ENCODE results near the gene ARPC5L. TPM values are rescaled to one million over a fixed set of nuclear protein-coding genes. Genes with fewer than 3 reads are reported as not detected.

Gene ARPC5L
- total RNA-seq, 2 donors from 2014 or later, result 27.8 to 41.1 TPM

DNA sequence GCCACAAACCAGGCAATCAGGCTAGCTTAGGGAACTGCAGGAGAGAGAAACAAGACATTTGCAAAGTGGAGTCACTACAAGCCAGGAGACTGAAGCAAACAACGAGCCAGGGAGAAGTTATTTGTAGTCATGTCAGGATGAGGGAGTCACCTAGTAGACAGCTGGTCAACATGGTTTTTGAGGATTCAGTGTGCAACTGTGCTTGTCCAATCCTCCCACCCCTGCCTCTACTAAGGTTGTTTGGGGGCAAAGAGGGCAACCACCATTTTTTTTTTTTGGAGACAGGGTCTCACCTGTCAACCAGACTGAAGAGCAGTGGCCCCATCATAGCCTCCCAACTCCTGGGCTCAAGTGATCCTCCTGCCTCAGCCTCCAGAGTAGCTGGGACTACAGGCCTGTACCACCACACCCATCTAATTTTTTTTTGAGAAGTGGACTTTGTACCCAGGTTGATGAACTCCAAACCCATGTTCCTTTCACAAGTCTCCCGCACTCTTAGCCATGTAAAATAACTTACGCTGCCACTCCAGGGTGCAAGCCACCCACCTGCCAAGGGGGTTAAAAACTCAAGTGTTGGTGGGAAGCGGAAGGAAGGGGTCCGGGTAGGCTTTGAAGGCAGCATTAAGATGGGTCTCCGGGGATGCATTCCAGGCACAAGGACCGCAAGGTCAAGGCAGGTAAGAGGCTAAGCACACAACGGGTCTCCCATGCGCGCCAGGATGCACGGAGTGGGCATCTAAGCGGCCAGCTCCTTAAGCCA, 1.2 kb upstream of the ARPC5L start:
- Histone ChIP-seq H3K9me3 (no peaks in the 10 kb centered on the region), H3K36me3 (peaks cover 8 to 20% of the 10 kb centered on the region in 2 donors), H3K27me3 (replicated peaks; ENCODE audit: insufficient read depth) (no peaks in the 10 kb centered on the region), H3K4me1 (replicated peaks) (peaks cover 9% of the 10 kb centered on the region), H3K27ac (peak overlapping the region; percentile 67 to 84), H3K4me3 (peak overlapping the region; percentile 71 to 81)
- 9% methylated on average over 12 of the region's 12 CpGs for WGBS
- no peak for DNase-seq (ENCODE audit: low spot score)
- TF ChIP-seq, protein P1, sequence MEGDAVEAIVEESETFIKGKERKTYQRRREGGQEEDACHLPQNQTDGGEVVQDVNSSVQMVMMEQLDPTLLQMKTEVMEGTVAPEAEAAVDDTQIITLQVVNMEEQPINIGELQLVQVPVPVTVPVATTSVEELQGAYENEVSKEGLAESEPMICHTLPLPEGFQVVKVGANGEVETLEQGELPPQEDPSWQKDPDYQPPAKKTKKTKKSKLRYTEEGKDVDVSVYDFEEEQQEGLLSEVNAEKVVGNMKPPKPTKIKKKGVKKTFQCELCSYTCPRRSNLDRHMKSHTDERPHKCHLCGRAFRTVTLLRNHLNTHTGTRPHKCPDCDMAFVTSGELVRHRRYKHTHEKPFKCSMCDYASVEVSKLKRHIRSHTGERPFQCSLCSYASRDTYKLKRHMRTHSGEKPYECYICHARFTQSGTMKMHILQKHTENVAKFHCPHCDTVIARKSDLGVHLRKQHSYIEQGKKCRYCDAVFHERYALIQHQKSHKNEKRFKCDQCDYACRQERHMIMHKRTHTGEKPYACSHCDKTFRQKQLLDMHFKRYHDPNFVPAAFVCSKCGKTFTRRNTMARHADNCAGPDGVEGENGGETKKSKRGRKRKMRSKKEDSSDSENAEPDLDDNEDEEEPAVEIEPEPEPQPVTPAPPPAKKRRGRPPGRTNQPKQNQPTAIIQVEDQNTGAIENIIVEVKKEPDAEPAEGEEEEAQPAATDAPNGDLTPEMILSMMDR (IDR thresholded peaks at IDR 0.05), result no peak
- TF ChIP-seq POLR2AphosphoS5 (IDR thresholded peaks at IDR 0.05), result no peak
- no peak for TF ChIP-seq POLR2A (IDR thresholded peaks at IDR 0.05)
- intact Hi-C loops (cut with DNase I), result loop anchor here (5.0 to 10.0 kb wide), 2 partner anchors 84 to 282 kb away; partner anchors contain the start of genes GOLGA1 and SCAI

DNA sequence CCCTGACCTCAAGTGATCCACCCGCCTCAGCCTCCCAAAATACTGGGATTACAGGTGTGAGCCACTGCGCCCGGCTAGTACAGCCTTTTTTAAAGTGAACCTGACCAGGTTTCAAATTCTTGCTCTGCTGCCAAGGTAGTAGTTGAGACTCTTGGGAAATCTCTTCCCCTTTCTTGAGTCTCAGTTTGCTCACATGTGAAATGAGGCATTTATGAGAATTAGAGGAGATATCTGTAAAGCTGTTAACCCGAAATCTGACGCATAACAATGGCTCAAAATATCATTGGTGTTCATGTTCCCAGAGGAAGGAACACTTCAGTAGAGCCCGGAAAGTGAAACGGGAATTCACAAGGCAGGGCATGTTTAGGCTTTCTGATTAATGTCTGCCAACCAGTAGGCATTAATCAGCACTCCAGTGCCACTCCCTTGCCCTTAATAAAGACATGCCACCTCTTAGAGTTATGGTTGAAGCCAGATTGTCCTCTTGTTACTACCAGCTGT, 1.5 kb downstream of the ARPC5L start:
- peak; percentile 49 for DNase-seq (ENCODE audit: low spot score)
- Histone ChIP-seq H3K27me3 (replicated peaks; ENCODE audit: insufficient read depth) (no peaks in the 10 kb centered on the region), H3K36me3 (peaks cover 0 to 9% of the 10 kb centered on the region in 2 donors), H3K9me3 (no peaks in the 10 kb centered on the region), H3K27ac (peak overlapping the region; percentile 67 to 84), H3K4me1 (replicated peaks) (peaks cover 9% of the 10 kb centered on the region), H3K4me3 (no peak overlapping the region)
- intact Hi-C loops (cut with DNase I), result loop anchor here (5.0 to 10.0 kb wide), 2 partner anchors 81 to 279 kb away; partner anchors contain the start of genes GOLGA1 and SCAI
- WGBS, result 35% methylated on average over 7 of the region's 7 CpGs
- TF ChIP-seq POLR2A (IDR thresholded peaks at IDR 0.05), result peak; percentile 17
- peak; percentile 72 for TF ChIP-seq POLR2AphosphoS5 (IDR thresholded peaks at IDR 0.05)
- TF ChIP-seq, protein P1 (IDR thresholded peaks at IDR 0.05), result no peak

DNA sequence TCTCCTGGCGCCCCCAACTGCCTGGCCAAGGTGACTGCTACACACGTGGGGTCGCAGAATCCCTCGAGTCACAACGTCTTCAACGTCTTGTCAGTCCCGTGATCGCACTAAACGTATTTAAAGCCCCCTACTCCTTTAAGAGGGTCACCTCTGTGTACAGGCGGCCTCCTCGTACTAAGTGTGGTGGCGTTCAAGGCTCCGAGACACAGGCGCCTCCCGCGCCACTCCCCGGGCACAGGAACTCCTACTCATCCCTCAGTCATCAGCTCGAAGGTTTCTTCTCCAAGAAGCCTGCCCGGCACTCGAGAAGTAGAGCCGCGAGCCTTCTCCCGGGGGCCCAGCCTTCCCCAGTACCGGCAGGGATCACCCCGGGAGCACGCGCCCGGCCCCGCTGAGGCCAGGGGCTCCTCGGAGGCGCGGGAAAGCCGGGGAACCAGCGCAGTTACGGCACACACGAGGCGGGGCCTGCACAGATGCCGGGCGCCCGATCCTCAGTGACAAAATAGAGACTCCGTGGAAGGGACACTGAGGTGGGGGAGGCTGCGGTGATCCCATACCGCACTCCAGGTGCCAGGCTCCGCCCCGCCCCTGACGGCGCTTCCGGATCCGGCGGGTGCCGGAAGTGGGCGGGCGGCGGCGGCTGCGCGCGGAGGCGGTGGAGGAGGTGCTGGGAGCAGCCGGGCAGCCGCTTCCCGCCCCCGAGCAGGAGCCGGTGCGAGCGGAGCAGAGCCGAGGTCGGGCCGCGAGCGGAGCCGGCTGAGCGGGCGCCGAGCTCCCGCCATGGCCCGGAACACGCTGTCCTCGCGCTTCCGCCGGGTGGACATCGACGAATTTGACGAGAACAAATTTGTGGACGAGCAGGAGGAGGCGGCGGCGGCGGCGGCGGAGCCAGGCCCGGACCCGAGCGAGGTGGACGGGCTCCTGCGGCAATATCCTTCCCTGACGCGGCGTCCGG, 6.9 kb downstream of the ARPC5L start:
- intact Hi-C loops (cut with DNase I), result loop anchor here (10.0 kb wide), 1 partner anchor 76 kb away; the partner anchor contains the start of gene GOLGA1
- Histone ChIP-seq H3K9me3 (no peaks in the 10 kb centered on the region), H3K36me3 (no peaks in the 10 kb centered on the region), H3K27me3 (replicated peaks; ENCODE audit: insufficient read depth) (no peaks in the 10 kb centered on the region), H3K4me1 (replicated peaks) (peaks cover 11% of the 10 kb centered on the region), H3K4me3 (peak overlapping the region; percentile 96 to 98), H3K27ac (peak overlapping the region; percentile 87)
- TF ChIP-seq POLR2AphosphoS5 (IDR thresholded peaks at IDR 0.05) (peak; percentile 93), POLR2A (IDR thresholded peaks at IDR 0.05) (peak; percentile 92)
- TF ChIP-seq, protein P1 (IDR thresholded peaks at IDR 0.05), result peak in 1 of 4 experiments; percentile 11
- WGBS, result under 1% methylated on average over 82 of the region's 101 CpGs
- DNase-seq (ENCODE audit: low spot score), result peak; percentile 80

DNA sequence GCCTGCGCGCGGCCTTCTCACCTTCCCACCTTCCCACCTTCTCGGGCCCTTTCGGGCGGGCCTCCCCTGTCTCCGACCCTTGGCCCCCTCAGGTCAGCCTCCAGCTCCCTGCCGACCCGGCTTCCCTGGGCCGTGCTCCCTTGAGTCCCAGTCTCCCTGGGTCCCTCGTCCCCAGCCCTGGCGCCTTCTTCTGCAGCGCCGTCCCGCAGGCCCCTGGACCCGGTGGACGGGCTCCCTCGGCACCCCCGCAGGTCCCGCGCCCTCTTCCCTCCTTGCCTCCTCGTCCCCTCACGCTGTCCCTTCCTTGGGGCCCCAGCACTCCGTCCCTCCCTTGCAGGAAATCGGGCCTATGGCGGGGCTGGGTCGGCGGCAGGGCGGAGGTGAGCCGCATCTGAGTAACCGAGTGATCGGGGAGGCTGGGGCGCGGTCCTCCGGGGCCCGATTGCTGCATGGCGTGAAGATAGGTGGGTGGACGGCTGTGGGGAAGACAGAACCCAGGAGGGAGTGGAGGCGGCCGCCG, 7.6 kb downstream of the ARPC5L start:
- H3K9me3 ChIP-seq, result no peaks in the 10 kb centered on the region
- peak overlapping the region; percentile 87 for H3K27ac ChIP-seq
- peak overlapping the region; percentile 96 to 98 for H3K4me3 ChIP-seq
- TF ChIP-seq, protein P1 (IDR thresholded peaks at IDR 0.05), result no peak
- TF ChIP-seq POLR2AphosphoS5 (IDR thresholded peaks at IDR 0.05) (no peak), POLR2A (IDR thresholded peaks at IDR 0.05) (no peak)
- 1% methylated on average over 37 of the region's 41 CpGs for WGBS
- no peaks in the 10 kb centered on the region for H3K27me3 ChIP-seq (replicated peaks; ENCODE audit: insufficient read depth)
- H3K4me1 ChIP-seq (replicated peaks), result peaks cover 11% of the 10 kb centered on the region
- H3K36me3 ChIP-seq, result no peaks in the 10 kb centered on the region
- DNase-seq (ENCODE audit: low spot score), result no peak
- intact Hi-C loops (cut with DNase I), result loop anchor here (10.0 kb wide), 1 partner anchor 75 kb away; the partner anchor contains the start of gene GOLGA1
